ENCODE data around the gene KATNB1.
A peak's percentile ranks its signal among the peaks of the same experiment; 100 is the strongest.

Gene KATNB1

GRCh38 chr16:57735755-57736418, at the start of gene KATNB1:
Gene KATNB1 (plus strand): TSS chr16:57735770. CDS start chr16:57737244, 1,474 bp downstream.
- DNase-seq (ENCODE audit: low read depth in 2 of 3, low spot score in 1 of 3) = no peak

- DNase-seq (ENCODE audit: low read depth in 2 of 3, low spot score in 1 of 3) = no peak
Observed at GRCh38 chr16:57686577-57686976, 49.0 kb upstream of the KATNB1 start.

- no peak for DNase-seq (ENCODE audit: low read depth in 2 of 3, low spot score in 1 of 3)
Observed at GRCh38 chr16:57687363-57687929, 48.1 kb upstream of the KATNB1 start.

- DNase-seq (ENCODE audit: low read depth in 2 of 3, low spot score in 1 of 3) = no peak
Observed at GRCh38 chr16:57688487-57688986, 47.0 kb upstream of the KATNB1 start.

- DNase-seq (ENCODE audit: low read depth in 2 of 3, low spot score in 1 of 3) = no peak
Observed at GRCh38 chr16:57688987-57689761, 46.4 kb upstream of the KATNB1 start.

GRCh38 chr16:57689762-57690558, 45.6 kb upstream of the KATNB1 start:
- DNase-seq (ENCODE audit: low read depth in 2 of 3, low spot score in 1 of 3) = peak in 1 of 3 donors; percentile 8

- no peak for DNase-seq (ENCODE audit: low read depth in 2 of 3, low spot score in 1 of 3)
Observed at GRCh38 chr16:57690782-57691471, 44.6 kb upstream of the KATNB1 start.

GRCh38 chr16:57692636-57693035, 42.9 kb upstream of the KATNB1 start:
- DNase-seq (ENCODE audit: low read depth in 2 of 3, low spot score in 1 of 3) = no peak

- no peak for DNase-seq (ENCODE audit: low read depth in 2 of 3, low spot score in 1 of 3)
Observed at GRCh38 chr16:57693550-57693949, 42.0 kb upstream of the KATNB1 start.

GRCh38 chr16:57694231-57694724, 41.3 kb upstream of the KATNB1 start:
- DNase-seq (ENCODE audit: low read depth in 2 of 3, low spot score in 1 of 3) = no peak

GRCh38 chr16:57694725-57695679, 40.6 kb upstream of the KATNB1 start, which contains the start of gene DRC7:
Gene DRC7 (plus strand): TSS chr16:57694806. CDS start chr16:57697950, 3,144 bp downstream.
- DNase-seq (ENCODE audit: low read depth in 2 of 3, low spot score in 1 of 3) = peak in 1 of 3 donors; percentile 13

- no peak for DNase-seq (ENCODE audit: low read depth in 2 of 3, low spot score in 1 of 3)
Observed at GRCh38 chr16:57695680-57696069, 39.9 kb upstream of the KATNB1 start.

GRCh38 chr16:57696240-57696639, 39.3 kb upstream of the KATNB1 start:
- no peak for DNase-seq (ENCODE audit: low read depth in 2 of 3, low spot score in 1 of 3)

- DNase-seq (ENCODE audit: low read depth in 2 of 3, low spot score in 1 of 3) = no peak
Observed at GRCh38 chr16:57697896-57698537, 37.6 kb upstream of the KATNB1 start.

GRCh38 chr16:57698812-57699405, 36.7 kb upstream of the KATNB1 start:
- no peak for DNase-seq (ENCODE audit: low read depth in 2 of 3, low spot score in 1 of 3)

GRCh38 chr16:57699481-57699880, 36.1 kb upstream of the KATNB1 start:
- no peak for DNase-seq (ENCODE audit: low read depth in 2 of 3, low spot score in 1 of 3)

- DNase-seq (ENCODE audit: low read depth in 2 of 3, low spot score in 1 of 3) = no peak
Observed at GRCh38 chr16:57699899-57700298, 35.7 kb upstream of the KATNB1 start.
